Right lobe of liver (tissue), 4 donors: ENCODE measurements around the gene CYP4Z1.
"Not testable (repeated sequence)": the region's sequence is repeated elsewhere in the genome, so short reads cannot be mapped to it uniquely, and the experiment has no call there.

Source experiments
- CTCF ChIP-seq, 4 donors: fragments of 200-600 bp in 3 of 4; fragments of 450-650 bp in 1 of 4; IDR thresholded peaks; one replicate each; pipeline versions ENCODE4 v1.5.1 to v1.8.0; 2016 to 2022; ENCODE audit warnings: antibody characterized with exemption in 4 of 4, mild to moderate bottlenecking in 2 of 4
- POLR2A ChIP-seq: fragments of 450-650 bp; IDR thresholded peaks from one replicate; pipeline ENCODE4 v1.6.1; 2017; ENCODE audit warnings: antibody characterized with exemption, mild to moderate bottlenecking
- donor health status: DM: no; HTN: no; CAD: no.
- donor health status: DM: no; HTN: no; CAD: no.
- donor health status: DM: no; HTN: yes; CAD: no.

- TF ChIP-seq POLR2A; CTCF (IDR thresholded peaks at IDR 0.05): not testable (repeated sequence)
Measured at GRCh38 chr1:47157957-47158356, 90.9 kb downstream of the CYP4Z1 start.
